ENCODE results near the gene ARHGEF37. TPM values are rescaled to one million over a fixed set of nuclear protein-coding genes. Genes with fewer than 3 reads are reported as not detected.

Gene ARHGEF37
- total and polyA plus RNA-seq, 8 donors: 4.2 to 7.3 (median 5.2) TPM

DNA sequence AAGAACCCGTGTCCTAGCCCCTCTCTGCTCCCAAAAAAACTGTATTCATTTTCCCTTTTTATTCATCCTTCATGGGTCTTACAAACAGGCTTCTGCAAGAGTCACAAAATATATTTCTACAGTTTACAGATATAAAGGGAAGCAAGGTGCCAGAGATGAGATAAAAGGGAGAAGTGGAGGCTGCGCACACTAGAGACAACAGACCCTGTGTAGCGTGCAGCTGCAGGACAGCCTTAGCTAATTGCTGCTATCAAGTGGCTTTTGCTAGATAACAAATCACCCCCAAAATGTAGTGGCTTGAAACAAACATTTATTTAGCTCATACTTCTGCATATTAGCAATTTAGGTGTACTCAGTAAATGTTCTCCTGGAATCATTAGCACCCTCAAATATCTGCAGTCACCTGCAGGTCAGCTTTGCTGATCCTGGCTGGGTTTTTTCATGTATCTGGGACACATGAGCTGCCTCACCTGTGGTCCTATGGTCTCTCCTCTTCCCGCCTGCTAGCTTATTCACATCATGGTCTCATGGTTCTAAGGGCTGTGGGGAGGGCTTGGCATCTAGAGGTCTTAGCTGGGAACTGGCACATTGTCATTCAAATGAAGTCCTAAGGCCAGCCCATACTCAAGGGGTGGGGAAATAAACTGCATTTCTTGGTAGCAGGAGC is 29.4 kb downstream of the ARHGEF37 start:
- Histone ChIP-seq H3K4me3 (no peak overlapping the region), H3K27ac (no peak overlapping the region), H3K9me3 (no peaks in the 10 kb centered on the region), H3K27me3 (no peaks in the 10 kb centered on the region), H3K36me3 (no peaks in the 10 kb centered on the region), H3K4me1 (peaks cover 0 to 3% of the 10 kb centered on the region in 2 donors)
- DNase-seq (no peak), ATAC-seq (no peak)
- intact Hi-C loops (cut with DNase I): no loop called here
- TF ChIP-seq, protein P1, sequence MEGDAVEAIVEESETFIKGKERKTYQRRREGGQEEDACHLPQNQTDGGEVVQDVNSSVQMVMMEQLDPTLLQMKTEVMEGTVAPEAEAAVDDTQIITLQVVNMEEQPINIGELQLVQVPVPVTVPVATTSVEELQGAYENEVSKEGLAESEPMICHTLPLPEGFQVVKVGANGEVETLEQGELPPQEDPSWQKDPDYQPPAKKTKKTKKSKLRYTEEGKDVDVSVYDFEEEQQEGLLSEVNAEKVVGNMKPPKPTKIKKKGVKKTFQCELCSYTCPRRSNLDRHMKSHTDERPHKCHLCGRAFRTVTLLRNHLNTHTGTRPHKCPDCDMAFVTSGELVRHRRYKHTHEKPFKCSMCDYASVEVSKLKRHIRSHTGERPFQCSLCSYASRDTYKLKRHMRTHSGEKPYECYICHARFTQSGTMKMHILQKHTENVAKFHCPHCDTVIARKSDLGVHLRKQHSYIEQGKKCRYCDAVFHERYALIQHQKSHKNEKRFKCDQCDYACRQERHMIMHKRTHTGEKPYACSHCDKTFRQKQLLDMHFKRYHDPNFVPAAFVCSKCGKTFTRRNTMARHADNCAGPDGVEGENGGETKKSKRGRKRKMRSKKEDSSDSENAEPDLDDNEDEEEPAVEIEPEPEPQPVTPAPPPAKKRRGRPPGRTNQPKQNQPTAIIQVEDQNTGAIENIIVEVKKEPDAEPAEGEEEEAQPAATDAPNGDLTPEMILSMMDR (IDR thresholded peaks at IDR 0.05): no peak

DNA sequence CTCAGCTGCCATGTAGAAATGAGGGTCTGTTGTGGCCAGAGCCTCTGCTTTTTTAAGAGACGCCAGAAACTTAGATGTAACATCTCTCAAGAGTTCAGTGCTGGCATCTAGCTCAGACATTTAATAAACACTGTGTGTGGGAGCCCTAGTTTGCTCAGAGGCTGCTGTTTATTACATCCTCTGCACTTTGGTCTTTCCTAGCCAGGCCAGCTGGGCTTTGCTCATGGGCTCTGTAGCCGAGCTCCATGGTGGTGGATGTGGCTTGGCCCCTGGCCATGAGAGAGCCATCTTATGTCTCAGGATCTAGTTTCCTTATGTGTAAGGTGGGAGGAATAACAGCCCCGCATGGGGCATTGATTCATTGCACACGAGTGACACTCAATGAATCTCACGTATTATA is 30.0 kb downstream of the ARHGEF37 start:
- ATAC-seq (peak; percentile 21), DNase-seq (peak in 2 of 4 donors; percentile 34 to 54)
- Histone ChIP-seq H3K4me1 (no peaks in the 10 kb centered on the region), H3K36me3 (no peaks in the 10 kb centered on the region), H3K27ac (no peak overlapping the region), H3K27me3 (no peaks in the 10 kb centered on the region), H3K4me3 (no peak overlapping the region), H3K9me3 (no peaks in the 10 kb centered on the region)
- intact Hi-C loops (cut with DNase I): no loop called here
- TF ChIP-seq, protein P1 (IDR thresholded peaks at IDR 0.05): no peak

DNA sequence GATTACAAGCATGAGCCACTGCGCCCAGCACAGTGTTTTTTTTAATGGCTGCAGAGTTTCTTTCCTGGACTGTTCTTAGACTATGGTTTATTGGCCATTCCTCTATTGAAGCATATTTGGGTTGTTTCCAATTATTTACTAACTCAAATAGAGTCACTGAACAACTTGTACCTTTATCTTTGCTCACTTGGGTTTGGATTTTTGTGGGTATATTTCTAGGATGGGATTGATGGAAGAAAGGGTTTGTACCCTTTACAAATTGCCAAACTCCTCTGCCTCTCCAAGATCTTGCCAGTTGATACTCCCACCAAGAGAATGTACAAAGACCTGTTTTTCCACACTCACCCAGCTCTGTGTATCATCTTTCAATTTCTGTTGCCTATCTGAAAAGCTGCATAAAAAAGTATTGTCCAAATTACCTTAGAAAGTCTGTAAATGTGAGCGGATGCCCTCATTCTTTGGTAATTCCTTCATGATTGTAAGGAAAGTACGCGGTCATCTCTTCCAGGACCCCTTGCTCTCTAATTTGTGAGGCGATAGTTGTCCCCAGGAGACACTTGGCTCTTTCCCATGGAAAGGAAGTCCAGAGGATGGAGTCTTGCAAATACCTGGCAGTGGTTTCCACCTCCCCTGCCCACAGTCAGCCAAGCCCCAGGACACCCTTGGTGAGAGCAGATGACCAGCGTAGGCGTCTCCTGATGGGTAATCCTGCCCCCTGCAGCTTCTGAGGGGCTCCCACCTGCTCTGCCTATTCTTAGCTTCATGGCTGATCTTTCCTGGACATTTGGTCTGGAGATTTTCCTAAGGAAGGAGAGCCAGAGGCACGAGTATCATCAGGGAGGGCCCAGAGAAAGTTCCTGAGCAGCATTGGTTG is 33.0 kb downstream of the ARHGEF37 start:
- DNase-seq (no peak), ATAC-seq (no peak)
- Histone ChIP-seq H3K27ac (no peak overlapping the region), H3K4me3 (no peak overlapping the region), H3K36me3 (no peaks in the 10 kb centered on the region), H3K4me1 (no peaks in the 10 kb centered on the region), H3K9me3 (no peaks in the 10 kb centered on the region), H3K27me3 (no peaks in the 10 kb centered on the region)
- intact Hi-C loops (cut with DNase I): no loop called here
- TF ChIP-seq, protein P1 (IDR thresholded peaks at IDR 0.05): no peak

DNA sequence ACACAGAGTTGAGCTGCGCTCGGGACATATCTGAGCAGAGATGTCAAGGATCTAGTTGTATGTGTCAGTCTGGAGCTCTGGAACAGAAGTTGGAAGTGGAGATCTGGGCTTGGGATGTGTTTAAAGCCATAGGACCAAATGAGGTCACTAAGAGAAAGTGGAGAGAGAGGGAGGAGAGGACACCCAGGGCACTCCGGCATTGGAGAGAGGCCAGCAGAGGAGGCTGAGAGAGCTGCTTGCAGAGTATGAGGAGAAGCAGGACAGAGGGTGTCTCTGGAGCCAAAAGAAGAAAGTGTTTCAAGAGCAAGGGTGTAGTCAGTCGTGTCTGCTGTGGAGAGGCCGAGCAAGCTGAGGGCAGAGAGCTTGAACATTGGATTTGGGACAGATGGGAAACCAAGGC is 34.7 kb downstream of the ARHGEF37 start:
- H3K4me3 ChIP-seq: no peak overlapping the region
- no peaks in the 10 kb centered on the region for H3K27me3 ChIP-seq
- no peaks in the 10 kb centered on the region for H3K4me1 ChIP-seq
- DNase-seq (no peak), ATAC-seq (no peak)
- no peak overlapping the region for H3K27ac ChIP-seq
- intact Hi-C loops (cut with DNase I): loop anchor here in 1 of 2 donors (5.0 kb wide), 1 partner anchor 174 kb away; no protein-coding TSS in a partner anchor
- TF ChIP-seq, protein P1 (IDR thresholded peaks at IDR 0.05): no peak
- H3K9me3 ChIP-seq: no peaks in the 10 kb centered on the region
- no peaks in the 10 kb centered on the region for H3K36me3 ChIP-seq

DNA sequence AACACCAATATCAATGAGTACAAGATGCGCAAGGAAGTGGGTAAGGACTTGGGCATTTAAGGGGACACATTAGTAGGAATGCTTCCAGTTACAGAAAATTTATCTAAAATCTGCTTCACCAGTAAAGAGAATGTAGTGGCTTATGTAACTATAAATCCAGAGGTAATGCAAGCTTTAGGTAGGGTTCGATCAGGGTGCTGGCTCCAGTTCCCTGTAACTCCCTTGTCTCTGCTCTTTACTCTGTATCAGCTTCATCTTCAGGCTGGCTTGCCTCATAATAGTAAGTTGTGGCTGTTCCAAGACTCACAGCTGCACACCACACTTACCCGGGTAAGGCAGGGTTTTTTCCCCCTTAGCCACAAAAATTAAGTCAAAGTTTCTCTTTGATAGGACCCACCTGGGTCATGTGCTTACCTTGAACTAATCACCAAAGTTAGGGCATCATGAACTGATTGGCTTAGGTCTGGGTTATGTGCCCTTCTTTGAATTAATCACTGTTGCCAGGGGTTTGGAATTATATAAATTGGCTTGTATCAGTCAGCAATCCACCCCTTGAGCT is 35.5 kb downstream of the ARHGEF37 start:
- Histone ChIP-seq H3K27ac (no peak overlapping the region), H3K27me3 (no peaks in the 10 kb centered on the region), H3K9me3 (no peaks in the 10 kb centered on the region), H3K4me1 (no peaks in the 10 kb centered on the region), H3K4me3 (no peak overlapping the region), H3K36me3 (no peaks in the 10 kb centered on the region)
- no peak for ATAC-seq
- intact Hi-C loops (cut with DNase I): loop anchor here in 1 of 2 donors (5.0 kb wide), 1 partner anchor 175 kb away; no protein-coding TSS in a partner anchor
- TF ChIP-seq, protein P1 (IDR thresholded peaks at IDR 0.05): no peak
- no peak for DNase-seq
